Adrenal gland (tissue), 5 donors: ENCODE data around the gene RBBP4.

Experiments
- POLR2A ChIP-seq, 2 donors: fragments of 450-650 bp; IDR thresholded peaks; one replicate each; pipeline ENCODE4 v1.6.1; 2017; ENCODE audit warnings: antibody characterized with exemption in 2 of 2, mild to moderate bottlenecking in 2 of 2, moderate library complexity in 1 of 2
- TF ChIP-seq, protein P1 (sequence below), 6 experiments: fragments of 450-650 bp in 4 of 6; fragments of 200-600 bp in 2 of 6; sonication (generic) in 1 of 6; IDR thresholded peaks; 1 replicate in 5 of 6; 2 replicates in 1 of 6; pipeline versions ENCODE4 v1.5.1 to v1.8.0; 2016 to 2021; ENCODE audit warnings: antibody characterized with exemption in 6 of 6, mild to moderate bottlenecking in 2 of 6, moderate library complexity in 1 of 6
- donor health status: DM: no; HTN: no; CAD: no.

DNA sequence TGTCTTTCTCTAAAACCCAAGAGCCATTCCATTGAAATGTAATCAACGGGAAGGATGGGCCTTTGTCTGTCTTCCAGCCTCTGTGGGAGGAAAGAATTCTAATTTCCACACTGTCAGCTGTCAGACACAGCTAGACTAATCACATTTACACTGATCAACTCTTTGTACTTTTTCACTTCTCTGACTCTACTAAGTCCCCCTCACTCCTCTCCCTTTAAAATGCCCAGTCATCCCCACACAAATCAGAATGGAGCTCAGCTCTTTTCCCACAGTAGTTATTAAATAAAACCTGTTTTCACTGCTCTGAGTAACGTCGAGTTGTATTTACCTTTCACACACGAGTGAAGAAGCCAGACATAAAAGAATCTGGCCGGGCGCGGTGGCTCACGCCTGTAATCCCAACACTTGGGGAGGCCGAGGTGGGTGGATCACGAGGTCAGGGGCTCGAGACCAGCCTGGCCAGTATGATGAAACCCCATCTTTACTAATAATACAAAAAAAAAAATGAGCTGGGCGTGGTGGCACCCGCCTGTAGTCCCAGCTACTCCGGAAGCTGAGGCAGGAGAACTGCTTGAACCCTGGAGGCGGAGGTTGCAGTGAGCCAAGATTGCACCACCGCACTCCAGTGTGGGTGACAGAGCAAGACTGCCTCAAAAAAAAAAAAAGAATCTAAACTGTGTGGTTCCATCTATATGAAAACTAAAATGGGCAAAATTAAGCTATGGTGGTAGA is 13.9 kb upstream of the RBBP4 start:
- TF ChIP-seq, protein P1, sequence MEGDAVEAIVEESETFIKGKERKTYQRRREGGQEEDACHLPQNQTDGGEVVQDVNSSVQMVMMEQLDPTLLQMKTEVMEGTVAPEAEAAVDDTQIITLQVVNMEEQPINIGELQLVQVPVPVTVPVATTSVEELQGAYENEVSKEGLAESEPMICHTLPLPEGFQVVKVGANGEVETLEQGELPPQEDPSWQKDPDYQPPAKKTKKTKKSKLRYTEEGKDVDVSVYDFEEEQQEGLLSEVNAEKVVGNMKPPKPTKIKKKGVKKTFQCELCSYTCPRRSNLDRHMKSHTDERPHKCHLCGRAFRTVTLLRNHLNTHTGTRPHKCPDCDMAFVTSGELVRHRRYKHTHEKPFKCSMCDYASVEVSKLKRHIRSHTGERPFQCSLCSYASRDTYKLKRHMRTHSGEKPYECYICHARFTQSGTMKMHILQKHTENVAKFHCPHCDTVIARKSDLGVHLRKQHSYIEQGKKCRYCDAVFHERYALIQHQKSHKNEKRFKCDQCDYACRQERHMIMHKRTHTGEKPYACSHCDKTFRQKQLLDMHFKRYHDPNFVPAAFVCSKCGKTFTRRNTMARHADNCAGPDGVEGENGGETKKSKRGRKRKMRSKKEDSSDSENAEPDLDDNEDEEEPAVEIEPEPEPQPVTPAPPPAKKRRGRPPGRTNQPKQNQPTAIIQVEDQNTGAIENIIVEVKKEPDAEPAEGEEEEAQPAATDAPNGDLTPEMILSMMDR (IDR thresholded peaks at IDR 0.05): no peak
- TF ChIP-seq POLR2A (IDR thresholded peaks at IDR 0.05): no peak
